SK-N-SH (cell line): ENCODE data around the gene ST6GALNAC6. TPM values are rescaled to one million over a fixed set of nuclear protein-coding genes. Genes with fewer than 3 reads are reported as not detected.

ENCODE experiments used
- CTCF ChIA-PET: fragments of 300-600, 350-600 bp; formaldehyde crosslinking; extraction: SDS; loops from one replicate; lab custom pipeline; 2021; lab: Yijun Ruan, JAX
- POLR2A ChIA-PET: fragments of 350-600 bp; sonication (Branson Sonifier 250); formaldehyde crosslinking; extraction: SDS; loops from one replicate; lab custom pipeline; 2020; ENCODE audit warnings: antibody characterized with exemption, inconsistent platforms; lab: Yijun Ruan, JAX
- DNase-seq: peaks from one replicate; pipeline ENCODE4 v3.0.0; 2012
- H2AFZ ChIP-seq: fragments of 200-600 bp; sonication (generic); 2 replicates; pipeline ENCODE4 v1.8.1; 2016; ENCODE audit warnings: antibody characterized with exemption, mild to moderate bottlenecking, low read depth
- H3F3A ChIP-seq: fragments of 200-600 bp; sonication (generic); replicated peaks from 2 replicates; pipeline ENCODE3; 2016; ENCODE audit warnings: antibody characterized with exemption, mild to moderate bottlenecking; ENCODE audit not compliant: insufficient read depth
- H3K27ac ChIP-seq, 2 experiments: fragments of 200-500 bp in 1 of 2; fragments of 200-600 bp in 1 of 2; sonication (Bioruptor generic) in 1 of 2; sonication (generic), shearing (Covaris generic) in 1 of 2; 2 replicates each; pipeline versions ENCODE4 v1.5.1 to v1.6.1; 2014 to 2016; ENCODE audit warnings: low read depth in 2 of 2, inconsistent platforms in 1 of 2, low read length in 1 of 2, mild to moderate bottlenecking in 1 of 2, mixed read lengths in 1 of 2
- H3K27me3 ChIP-seq: fragments of 200-600 bp; sonication (generic), shearing (Covaris generic); 2 replicates; pipeline ENCODE4 v1.6.1; 2016; ENCODE audit warnings: mixed run types; ENCODE audit not compliant: insufficient read depth
- H3K36me3 ChIP-seq, 2 experiments: fragments of 200-500 bp in 1 of 2; fragments of 200-600 bp in 1 of 2; sonication (Bioruptor generic) in 1 of 2; sonication (generic) in 1 of 2; replicated peaks in 1 of 2; 2 replicates each; pipeline versions ENCODE3 to v1.5.1; 2014 to 2016; ENCODE audit warnings: low read length in 1 of 2, mild to moderate bottlenecking in 1 of 2; ENCODE audit not compliant: insufficient read depth in 2 of 2, control insufficient read depth in 1 of 2
- H3K4me1 ChIP-seq, 2 experiments: fragments of 200-500 bp in 1 of 2; fragments of 200-600 bp in 1 of 2; sonication (Bioruptor generic) in 1 of 2; sonication (generic), shearing (Covaris generic) in 1 of 2; 2 replicates each; pipeline versions ENCODE4 v1.5.1 to v1.6.1; 2014 to 2016; ENCODE audit warnings: low read depth in 1 of 2, low read length in 1 of 2, mixed run types in 1 of 2; ENCODE audit not compliant: insufficient read depth in 2 of 2, control insufficient read depth in 1 of 2
- H3K4me2 ChIP-seq: fragments of 200-600 bp; sonication (generic), shearing (Covaris generic); 2 replicates; pipeline ENCODE4 v1.6.1; 2017; ENCODE audit warnings: mixed run types
- H3K4me3 ChIP-seq, 2 experiments: fragments of 200-500 bp in 1 of 2; fragments of 200-600 bp in 1 of 2; sonication (Bioruptor generic) in 1 of 2; sonication (generic), shearing (Covaris generic) in 1 of 2; 2 replicates each; pipeline versions ENCODE4 v1.5.1 to v1.8.1; 2014 to 2016; ENCODE audit warnings: low read depth in 2 of 2, inconsistent platforms in 1 of 2, low read length in 1 of 2, mild to moderate bottlenecking in 1 of 2, mixed read lengths in 1 of 2, moderate library complexity in 1 of 2
- H3K79me2 ChIP-seq: fragments of 200-600 bp; sonication (generic); 2 replicates; pipeline ENCODE4 v1.8.1; 2017; ENCODE audit warnings: mild to moderate bottlenecking; ENCODE audit not compliant: insufficient read depth
- H3K9ac ChIP-seq: fragments of 200-600 bp; sonication (generic); 2 replicates; pipeline ENCODE4 v1.6.1; 2017; ENCODE audit warnings: mixed run types
- H3K9me2 ChIP-seq: fragments of 200-600 bp; sonication (generic); 2 replicates; pipeline ENCODE4 v1.6.1; 2017; ENCODE audit warnings: mixed run types
- H3K9me3 ChIP-seq: fragments of 200-600 bp; sonication (generic); 2 replicates; pipeline ENCODE4 v1.6.1; 2017; ENCODE audit warnings: mixed run types, mild to moderate bottlenecking, moderate library complexity
- H4K20me1 ChIP-seq: fragments of 200-600 bp; sonication (generic); 2 replicates; pipeline ENCODE4 v1.6.1; 2017; ENCODE audit warnings: mild to moderate bottlenecking, mixed run types; ENCODE audit not compliant: insufficient read depth
- CHD2 ChIP-seq: fragments of 150-350 bp; IDR thresholded peaks from 2 replicates; pipeline ENCODE4 v1.6.1; 2018; ENCODE audit warnings: low read length; ENCODE audit not compliant: partially characterized antibody
- ELF1 ChIP-seq: IDR thresholded peaks from 2 replicates; pipeline ENCODE4 v1.4.0; 2012
- EP300 ChIP-seq, 2 experiments: IDR thresholded peaks; 2 replicates each; pipeline versions ENCODE4 v1.4.0 to v1.6.1; 2012; ENCODE audit warnings: borderline replicate concordance in 1 of 2, low read depth in 1 of 2, low read length in 1 of 2
- FOSL2 ChIP-seq: IDR thresholded peaks from 2 replicates; pipeline ENCODE4 v1.4.0; 2012; ENCODE audit warnings: low read depth, mild to moderate bottlenecking, moderate library complexity, borderline replicate concordance
- FOXJ3 ChIP-seq: sonication (generic); formaldehyde crosslinking; IDR thresholded peaks from 2 replicates; pipeline ENCODE4 v1.5.1; 2020; ENCODE audit warnings: mild to moderate bottlenecking, missing genetic modification reagents
- FOXM1 ChIP-seq: IDR thresholded peaks from 2 replicates; pipeline ENCODE4 v1.4.0; 2012; ENCODE audit warnings: low read depth, mild to moderate bottlenecking
- GABPA ChIP-seq: IDR thresholded peaks from 2 replicates; pipeline ENCODE4 v1.4.0; 2012; ENCODE audit warnings: low read depth, mild to moderate bottlenecking
- MEF2A ChIP-seq: IDR thresholded peaks from 2 replicates; pipeline ENCODE4 v1.4.0; 2012; ENCODE audit warnings: low read depth, borderline replicate concordance
- MXI1 ChIP-seq: IDR thresholded peaks from 2 replicates; pipeline ENCODE4 v1.6.1; 2012; ENCODE audit warnings: mild to moderate bottlenecking, low read depth, low read length, improper control_type of control experiment
- NRF1 ChIP-seq: IDR thresholded peaks from 2 replicates; pipeline ENCODE4 v1.6.1; 2012; ENCODE audit warnings: low read depth, mild to moderate bottlenecking, low read length
- PBX3 ChIP-seq: IDR thresholded peaks from 2 replicates; pipeline ENCODE4; 2012
- POLR2AphosphoS5 ChIP-seq: IDR thresholded peaks from 2 replicates; pipeline ENCODE4 v1.6.1; 2012; ENCODE audit warnings: low read depth, low read length
- RAD21 ChIP-seq: IDR thresholded peaks from 2 replicates; pipeline ENCODE4 v1.6.1; 2012; ENCODE audit warnings: mild to moderate bottlenecking, low read length
- USF2 ChIP-seq: fragments of 150-350 bp; IDR thresholded peaks from 2 replicates; pipeline ENCODE4 v1.6.1; 2017; ENCODE audit warnings: antibody characterized with exemption, low read length, low read depth, borderline replicate concordance
- ZBTB33 ChIP-seq: IDR thresholded peaks from 2 replicates; pipeline ENCODE4 v1.4.0; 2012; ENCODE audit warnings: low read depth, borderline replicate concordance
- WGBS: methylation state at CpG from one replicate; pipeline ENCODE4 v1.1.6; 2017; ENCODE audit warnings: low lambda C conversion rate; 5-methylcytosine and 5-hydroxymethylcytosine counted together
- polyA plus RNA-seq, 3 experiments: library from polyadenylated mRNA; depleted of rRNA; stranded (reverse); fragments of >200 nt; gene quantifications; 2 replicates each; pipeline ENCODE4 v1.2.3, GENCODE V29; 2012
- TF ChIP-seq, protein P1 (sequence below): IDR thresholded peaks from 2 replicates; pipeline ENCODE4 v1.6.1; 2012; ENCODE audit warnings: mild to moderate bottlenecking, low read depth, low read length, moderate library complexity

The ST6GALNAC6 gene
- polyA plus RNA-seq, 1 of the 3 experiments (the other 2 are of a cell fraction): 34.8 TPM

GRCh38 chr9:127927988-127928675, 28.7 kb upstream of the ST6GALNAC6 start:
- DNase-seq: no peak
- ChIA-PET POLR2A (interaction anchor here (1.3 kb wide), 1 partner anchor 31 kb away, joined by 4 read pairs; no protein-coding TSS in a partner anchor), CTCF (interaction anchor here (0.5 to 2.1 kb wide), 5 partner anchors 16 to 193 kb away, joined by 3 to 6 read pairs (median 5); partner anchors contain the start of gene TOR2A)
- H3K79me2 ChIP-seq: 0 out of 2 replicates have a peak, but pooled peaks cover 2% of the 10 kb centered on the region
- 96% methylated on average over 16 of the region's 24 CpGs for WGBS
- peaks cover 0 to 3% of the 10 kb centered on the region in 2 experiments for H3K36me3 ChIP-seq
- H3K9ac ChIP-seq: no peak overlapping the region
- no peak overlapping the region for H3K27ac ChIP-seq
- no peaks in the 10 kb centered on the region for H4K20me1 ChIP-seq
- no peak overlapping the region for H3K4me3 ChIP-seq
- H3K9me2 ChIP-seq: no peaks in the 10 kb centered on the region
- no peak for TF ChIP-seq GABPA
- no peak for TF ChIP-seq MXI1
- TF ChIP-seq CHD2: no peak
- TF ChIP-seq, protein P1, sequence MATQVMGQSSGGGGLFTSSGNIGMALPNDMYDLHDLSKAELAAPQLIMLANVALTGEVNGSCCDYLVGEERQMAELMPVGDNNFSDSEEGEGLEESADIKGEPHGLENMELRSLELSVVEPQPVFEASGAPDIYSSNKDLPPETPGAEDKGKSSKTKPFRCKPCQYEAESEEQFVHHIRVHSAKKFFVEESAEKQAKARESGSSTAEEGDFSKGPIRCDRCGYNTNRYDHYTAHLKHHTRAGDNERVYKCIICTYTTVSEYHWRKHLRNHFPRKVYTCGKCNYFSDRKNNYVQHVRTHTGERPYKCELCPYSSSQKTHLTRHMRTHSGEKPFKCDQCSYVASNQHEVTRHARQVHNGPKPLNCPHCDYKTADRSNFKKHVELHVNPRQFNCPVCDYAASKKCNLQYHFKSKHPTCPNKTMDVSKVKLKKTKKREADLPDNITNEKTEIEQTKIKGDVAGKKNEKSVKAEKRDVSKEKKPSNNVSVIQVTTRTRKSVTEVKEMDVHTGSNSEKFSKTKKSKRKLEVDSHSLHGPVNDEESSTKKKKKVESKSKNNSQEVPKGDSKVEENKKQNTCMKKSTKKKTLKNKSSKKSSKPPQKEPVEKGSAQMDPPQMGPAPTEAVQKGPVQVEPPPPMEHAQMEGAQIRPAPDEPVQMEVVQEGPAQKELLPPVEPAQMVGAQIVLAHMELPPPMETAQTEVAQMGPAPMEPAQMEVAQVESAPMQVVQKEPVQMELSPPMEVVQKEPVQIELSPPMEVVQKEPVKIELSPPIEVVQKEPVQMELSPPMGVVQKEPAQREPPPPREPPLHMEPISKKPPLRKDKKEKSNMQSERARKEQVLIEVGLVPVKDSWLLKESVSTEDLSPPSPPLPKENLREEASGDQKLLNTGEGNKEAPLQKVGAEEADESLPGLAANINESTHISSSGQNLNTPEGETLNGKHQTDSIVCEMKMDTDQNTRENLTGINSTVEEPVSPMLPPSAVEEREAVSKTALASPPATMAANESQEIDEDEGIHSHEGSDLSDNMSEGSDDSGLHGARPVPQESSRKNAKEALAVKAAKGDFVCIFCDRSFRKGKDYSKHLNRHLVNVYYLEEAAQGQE: no peak
- TF ChIP-seq POLR2AphosphoS5: no peak
- no peak for TF ChIP-seq NRF1
- no peak for TF ChIP-seq RAD21
- TF ChIP-seq EP300 (IDR thresholded peaks at IDR 0.05; ENCODE audit: borderline replicate concordance in 1 of 2, low read depth in 1 of 2, low read length in 1 of 2): no peak
- H2AFZ ChIP-seq: no peak overlapping the region
- H3K9me3 ChIP-seq: no peaks in the 10 kb centered on the region
- H3K4me1 ChIP-seq: peaks cover 16 to 22% of the 10 kb centered on the region in 2 experiments; a peak in 3 of 4 replicates
- H3F3A ChIP-seq: peaks cover 40% of the 10 kb centered on the region
- H3K4me2 ChIP-seq: no peak overlapping the region
- no peaks in the 10 kb centered on the region for H3K27me3 ChIP-seq

- no peak overlapping the region for H3K9ac ChIP-seq
- POLR2A ChIA-PET: no interaction called here
- H3K4me2 ChIP-seq: no peak overlapping the region
- no peak for TF ChIP-seq FOXJ3 (CRISPR knock-in tag)
- no peak for TF ChIP-seq EP300 (IDR thresholded peaks at IDR 0.05; ENCODE audit: borderline replicate concordance in 1 of 2, low read depth in 1 of 2, low read length in 1 of 2)
- TF ChIP-seq MXI1: no peak
- no peak for TF ChIP-seq FOXM1
- no peak for TF ChIP-seq NRF1
- TF ChIP-seq ZBTB33: no peak
- TF ChIP-seq USF2: no peak
- no peak for TF ChIP-seq FOSL2
- TF ChIP-seq PBX3: no peak
- no peak for TF ChIP-seq ELF1
- TF ChIP-seq MEF2A: no peak
Observed at GRCh38 chr9:127927201-127927987, 28.0 kb upstream of the ST6GALNAC6 start.

More at GRCh38 chr9:127927201-127927987, 28.0 kb upstream of the ST6GALNAC6 start:
- Histone ChIP-seq H3K9me3 (no peaks in the 10 kb centered on the region), H3K27ac (no peak overlapping the region), H3K9me2 (no peaks in the 10 kb centered on the region), H3K36me3 (no peaks in the 10 kb centered on the region), H3K79me2 (no peaks in the 10 kb centered on the region), H3K4me3 (no peak overlapping the region), H4K20me1 (no peaks in the 10 kb centered on the region), H2AFZ (no peak overlapping the region), H3K4me1 (peaks cover 20 to 25% of the 10 kb centered on the region in 2 experiments; a peak in 3 of 4 replicates), H3K27me3 (no peaks in the 10 kb centered on the region), H3F3A (peaks cover 47% of the 10 kb centered on the region)
- CTCF ChIA-PET: interaction anchor here (0.6 to 2.1 kb wide), 4 partner anchors 107 to 193 kb away, joined by 3 to 6 read pairs (median 5); partner anchors contain the start of gene TOR2A
- DNase-seq: no peak
- WGBS: 93% methylated on average over 55 of the region's 56 CpGs
